HUDEP-2 (cell line): ENCODE results near the gene LEF1.

Source experiments
- DNase-seq, 76 experiments: peaks; one replicate each; lab custom pipeline; 2025; ENCODE audit not compliant: unreplicated experiment in 76 of 76; lab: John Stamatoyannopoulos, UW

Gene LEF1

DNA sequence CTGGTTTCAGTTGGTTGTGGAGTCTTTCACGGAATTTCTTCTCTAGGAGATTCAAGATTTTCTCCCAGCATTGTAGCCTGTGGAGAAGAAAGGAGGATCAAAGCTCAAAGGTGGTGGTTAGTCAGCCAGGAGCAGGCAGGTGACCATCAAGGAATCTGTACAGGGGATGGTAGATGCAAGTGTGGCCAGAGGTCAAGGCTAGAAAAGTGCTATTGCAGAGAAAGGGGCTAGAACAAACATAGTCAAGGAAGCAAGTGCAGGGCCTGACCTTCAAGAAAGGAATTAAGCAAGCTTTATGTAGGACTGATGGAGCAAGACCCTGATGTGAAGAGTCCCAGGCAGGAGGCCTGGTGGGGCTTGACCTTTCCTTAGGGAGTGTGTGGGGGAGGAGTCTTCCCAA is 162.9 kb downstream of the LEF1 start:
- no peak for DNase-seq

DNA sequence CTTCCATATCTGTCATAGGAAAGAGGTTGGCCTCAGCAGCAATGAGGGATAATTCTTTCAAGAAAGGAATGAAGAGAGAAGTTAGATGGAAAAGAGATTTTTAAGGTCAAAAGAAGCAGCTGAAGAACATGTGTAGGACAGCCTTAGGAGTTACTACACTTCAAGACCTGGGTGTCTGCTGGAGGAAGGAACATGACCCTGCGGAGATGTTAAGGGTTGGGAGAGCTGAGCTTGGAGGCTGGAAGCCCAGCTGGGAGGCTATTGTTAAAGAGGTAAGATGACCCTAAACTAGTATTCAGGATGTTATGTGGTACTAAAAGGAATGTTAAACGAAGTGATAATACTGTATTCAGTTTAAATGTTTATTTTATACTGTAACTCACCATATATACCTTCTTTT is 164.1 kb downstream of the LEF1 start:
- DNase-seq, result no peak

DNA sequence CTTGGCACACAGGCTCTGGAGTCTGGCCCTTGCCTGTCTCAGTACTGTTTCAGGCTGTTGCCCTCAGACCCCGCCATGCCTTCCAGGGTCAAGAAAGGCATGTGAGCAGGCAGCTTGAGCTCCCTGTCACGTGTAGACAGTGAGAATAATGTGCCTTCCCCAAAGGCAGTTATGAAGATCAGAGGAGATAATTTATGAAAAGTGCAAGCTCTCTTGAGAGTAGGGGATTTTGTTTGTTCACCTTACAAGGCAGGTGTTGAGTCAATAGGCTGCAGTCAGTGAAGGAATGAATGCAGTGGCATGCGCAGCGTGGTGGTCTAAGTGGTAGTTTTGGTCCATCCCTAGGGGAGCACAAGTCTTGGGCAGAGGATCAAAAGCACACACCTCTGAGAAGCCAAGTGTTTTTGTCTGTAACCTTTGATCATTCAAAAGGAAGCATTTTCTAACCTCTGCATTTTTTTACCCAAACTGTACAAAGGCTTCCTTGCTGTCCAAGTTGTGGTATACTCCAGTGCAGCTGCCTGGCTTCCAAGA is 164.7 kb downstream of the LEF1 start:
- DNase-seq, result no peak

DNA sequence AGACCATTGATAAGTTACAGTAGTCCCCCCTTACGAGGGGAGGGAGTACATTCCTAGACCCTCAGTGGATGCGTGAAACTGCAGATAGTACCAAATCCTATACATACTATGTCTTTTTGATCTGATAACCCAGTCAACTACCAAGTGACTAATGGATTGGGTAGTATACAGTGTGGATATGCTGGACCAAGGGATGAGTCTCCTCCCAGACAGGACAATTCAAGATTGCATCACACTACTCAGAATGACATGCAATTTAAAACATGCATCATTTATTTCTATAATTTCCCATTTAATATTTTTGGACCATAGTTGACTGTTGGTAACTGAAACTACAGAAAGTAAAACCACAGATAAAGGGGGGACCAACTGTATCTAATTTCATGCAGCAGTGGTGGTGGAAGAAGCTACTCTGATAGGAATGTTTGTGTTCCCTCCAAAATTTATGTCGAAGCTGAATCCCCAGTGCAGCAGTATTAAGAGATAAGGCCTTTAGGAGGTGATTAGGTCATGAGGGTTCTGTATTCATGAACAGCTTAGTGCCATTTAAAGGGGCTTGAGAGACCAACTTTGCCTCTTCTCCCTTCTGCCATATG is 167.1 kb downstream of the LEF1 start:
- DNase-seq, result no peak

DNA sequence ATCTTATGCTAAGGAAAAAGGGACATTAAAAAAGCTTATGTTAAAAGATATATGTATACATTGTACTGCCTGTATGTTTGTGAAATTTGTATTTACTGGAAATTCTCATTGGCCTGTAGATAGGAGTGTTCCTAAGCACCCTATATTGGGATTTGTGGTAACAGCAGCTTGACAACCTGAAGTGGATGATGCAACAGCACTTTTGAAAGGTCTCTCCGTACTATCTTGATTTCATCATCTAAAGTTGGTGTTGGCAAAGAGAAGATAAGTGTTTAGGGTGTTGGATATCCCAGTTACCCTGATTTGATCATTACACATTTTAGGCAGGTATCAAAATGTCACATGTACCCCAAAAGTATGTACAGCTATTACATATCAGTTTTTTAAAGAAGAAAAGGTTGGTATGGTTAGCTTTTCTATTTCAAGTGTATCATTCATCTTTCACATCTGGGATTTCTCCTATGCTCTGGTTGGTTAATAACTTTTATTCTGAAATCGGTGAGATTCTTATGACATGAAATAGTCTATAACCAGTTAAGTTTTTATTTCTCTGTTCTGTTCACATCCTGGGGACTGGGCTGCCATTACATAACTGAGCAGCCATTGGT is 168.7 kb downstream of the LEF1 start:
- DNase-seq, result no peak

DNA sequence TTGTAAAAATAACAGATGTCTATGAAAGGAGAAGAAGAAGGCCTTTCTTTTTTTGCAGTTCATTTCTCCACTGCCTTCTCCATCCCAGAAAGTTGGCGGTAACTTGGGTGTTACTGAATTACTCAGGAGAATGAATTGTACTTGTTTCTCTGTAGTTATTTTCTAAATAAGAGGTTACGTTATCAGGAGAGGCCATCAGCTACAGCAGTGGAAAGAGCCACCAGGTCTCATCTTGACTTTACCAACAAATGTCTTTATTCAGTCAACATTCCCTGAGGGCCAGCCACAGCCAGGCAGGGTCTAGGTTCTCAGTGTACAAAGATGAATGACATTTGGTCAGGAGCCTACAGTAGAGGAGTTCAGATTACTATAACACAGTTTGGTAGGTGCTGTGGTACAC is 170.9 kb downstream of the LEF1 start:
- DNase-seq, result no peak
